Tongue (tissue), 2 donors: ENCODE measurements around the gene WWOX. TPM values are rescaled to one million over a fixed set of nuclear protein-coding genes. Genes with fewer than 3 reads are reported as not detected.

Experiments
- DNase-seq: peaks from one replicate; pipeline ENCODE4 v3.0.0-alpha.2; 2015
- total RNA-seq: library from RNA; depleted of rRNA; stranded (reverse); fragments of >200 nt; gene quantifications from one replicate; pipeline ENCODE4 v1.2.3, GENCODE V29; 2014

Gene WWOX
- total RNA-seq, 1 donor from 2014 or later: 60.5 TPM

- DNase-seq: no peak
These were observed 98.8 kb downstream of the WWOX start for GRCh38 chr16:78198288-78198687.

- no peak for DNase-seq
These were observed 100.0 kb downstream of the WWOX start for GRCh38 chr16:78199325-78200022.

DNA sequence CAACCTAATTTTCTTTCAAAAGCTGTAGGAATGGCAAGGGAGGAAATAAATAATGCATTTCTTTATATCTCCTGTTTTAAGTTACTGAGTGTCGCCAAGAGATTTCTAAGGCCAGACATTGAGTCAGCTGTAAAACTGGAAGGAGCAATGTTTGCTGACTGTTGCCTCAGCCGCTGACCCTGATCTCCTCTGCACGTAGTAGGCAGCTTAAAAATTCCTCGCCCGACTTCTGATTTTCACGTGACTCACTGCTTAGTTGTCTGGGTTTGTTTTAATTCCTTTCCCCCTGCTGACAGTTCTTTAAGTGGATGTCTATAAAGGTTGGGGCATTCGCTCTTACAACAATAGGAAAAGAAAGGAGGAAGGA, 100.6 kb downstream of the WWOX start:
- DNase-seq: no peak

DNA sequence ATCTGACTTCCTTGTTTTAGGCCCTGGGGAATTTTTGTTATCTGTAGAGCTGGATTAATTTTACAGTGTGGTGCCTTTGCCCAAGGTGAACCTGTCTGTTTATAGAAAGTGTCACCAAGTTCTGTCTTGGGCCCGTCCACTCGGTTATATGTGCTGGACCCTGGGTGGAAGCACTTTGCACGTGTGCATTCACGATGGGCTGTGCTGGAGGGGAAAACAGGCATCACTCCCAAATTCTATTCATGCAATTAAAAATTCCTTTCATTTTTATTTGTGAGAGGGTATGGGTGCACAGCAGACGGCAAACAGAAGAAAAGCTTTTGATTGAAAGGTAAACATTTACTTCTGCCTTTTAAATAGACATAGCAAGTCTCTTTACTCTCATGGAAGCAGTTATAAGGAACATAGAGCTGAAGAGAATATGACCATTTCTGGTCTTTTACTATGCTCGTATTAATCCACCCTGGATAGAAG, 101.2 kb downstream of the WWOX start:
- no peak for DNase-seq

GRCh38 chr16:78205506-78205905, 106.1 kb downstream of the WWOX start:
- no peak for DNase-seq

DNA sequence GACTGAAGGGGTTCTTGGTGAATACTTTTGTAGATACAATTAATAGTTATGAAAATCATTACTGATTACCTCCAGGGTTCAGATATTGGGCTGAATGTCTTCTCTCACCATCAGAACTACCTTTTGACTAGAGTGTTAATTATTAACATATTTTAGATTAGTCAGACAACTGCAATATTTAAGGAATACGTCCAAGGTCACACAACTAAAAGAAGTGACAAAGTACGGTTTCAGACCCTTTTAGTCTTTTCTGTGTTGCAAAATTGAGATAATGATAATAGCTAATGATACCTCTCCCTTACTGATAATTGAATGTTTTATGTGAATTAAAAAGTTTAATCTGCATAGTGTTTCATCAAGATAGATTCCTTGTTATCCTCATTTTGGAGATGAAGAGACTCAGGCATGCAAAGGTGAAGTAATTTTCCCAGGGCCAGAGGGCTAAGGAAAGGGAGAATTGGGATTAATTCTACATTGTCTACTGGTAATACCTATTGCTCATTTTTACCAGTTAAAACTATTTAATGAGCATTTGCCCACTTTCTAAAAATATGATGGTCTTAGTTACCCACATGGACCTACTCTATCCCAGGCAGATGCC, 107.3 kb downstream of the WWOX start:
- DNase-seq: no peak

DNA sequence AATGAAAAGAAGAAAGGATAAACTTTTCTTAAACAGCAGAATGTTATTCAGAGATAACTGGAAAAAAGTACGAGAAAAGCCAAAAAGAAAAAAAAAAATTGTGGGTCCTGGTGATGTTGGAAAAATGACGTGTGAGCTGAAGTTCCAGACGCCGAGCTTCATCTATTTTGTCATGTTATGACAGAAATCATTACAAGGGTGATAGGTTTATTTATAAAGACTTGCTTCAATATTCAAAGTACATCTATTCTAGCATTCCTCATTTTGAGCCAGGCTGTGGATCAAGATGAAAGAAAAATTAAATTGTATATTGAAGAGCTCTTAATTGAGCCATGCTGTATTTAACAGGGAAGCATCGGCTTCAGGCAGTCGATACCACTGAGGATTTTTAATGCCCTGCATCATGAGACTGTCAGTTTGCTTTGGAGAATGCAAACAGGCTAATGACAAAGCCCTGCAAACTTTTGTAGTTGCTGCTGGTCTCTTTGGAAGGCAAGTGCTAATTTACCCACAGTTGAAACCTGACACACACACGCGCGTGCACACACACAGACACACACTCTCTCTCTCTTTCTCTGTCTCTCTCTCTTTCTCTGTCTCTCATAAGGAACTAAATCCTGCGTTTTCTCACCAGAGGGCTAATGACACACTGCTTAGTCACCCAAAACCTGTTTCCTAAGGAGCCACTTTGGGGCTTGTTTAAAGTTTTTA, 110.7 kb downstream of the WWOX start:
- DNase-seq: peak; percentile 5

- DNase-seq: no peak
These were observed 111.7 kb downstream of the WWOX start for GRCh38 chr16:78211020-78211599.

- no peak for DNase-seq
These were observed 112.5 kb downstream of the WWOX start for GRCh38 chr16:78211946-78212345.

DNA sequence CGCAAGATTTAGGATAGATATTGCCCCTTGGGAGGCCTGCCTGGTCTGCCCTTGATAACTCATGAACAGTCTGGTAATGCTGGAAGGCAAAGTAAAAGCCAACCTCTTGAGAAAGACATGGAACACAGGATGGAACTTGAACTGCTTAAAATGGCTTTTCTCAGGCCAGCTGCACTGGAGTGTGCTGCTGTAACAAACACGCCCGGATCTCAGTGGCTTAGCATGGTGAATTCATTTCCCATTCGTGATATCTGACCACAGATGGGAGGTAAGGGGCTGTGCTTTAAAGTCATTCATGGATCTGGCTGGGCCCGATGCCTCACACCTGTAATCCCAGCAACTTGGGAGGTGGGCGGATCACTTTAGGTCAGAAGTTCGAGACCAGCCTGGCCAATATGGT, 113.2 kb downstream of the WWOX start:
- no peak for DNase-seq

DNA sequence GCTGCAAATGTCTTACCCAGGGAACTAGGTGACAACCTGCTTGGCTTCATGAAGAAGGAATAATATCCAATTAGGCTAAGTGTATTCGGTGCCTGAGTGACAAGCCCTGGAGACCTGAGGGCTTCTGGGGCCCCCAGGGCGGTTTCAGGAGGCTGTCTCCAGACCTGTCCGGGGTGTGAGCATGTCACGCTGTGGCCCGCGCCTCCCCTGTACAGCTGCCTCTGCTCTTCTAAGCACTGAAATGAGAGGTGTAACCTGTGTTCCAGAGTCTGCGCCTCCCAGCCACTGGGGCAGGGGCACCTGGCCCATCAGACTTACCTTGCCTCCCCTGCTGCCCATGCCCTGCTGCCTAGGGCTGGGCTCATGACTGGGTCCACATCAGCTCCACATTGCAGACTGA, 114.3 kb downstream of the WWOX start:
- DNase-seq: no peak

DNA sequence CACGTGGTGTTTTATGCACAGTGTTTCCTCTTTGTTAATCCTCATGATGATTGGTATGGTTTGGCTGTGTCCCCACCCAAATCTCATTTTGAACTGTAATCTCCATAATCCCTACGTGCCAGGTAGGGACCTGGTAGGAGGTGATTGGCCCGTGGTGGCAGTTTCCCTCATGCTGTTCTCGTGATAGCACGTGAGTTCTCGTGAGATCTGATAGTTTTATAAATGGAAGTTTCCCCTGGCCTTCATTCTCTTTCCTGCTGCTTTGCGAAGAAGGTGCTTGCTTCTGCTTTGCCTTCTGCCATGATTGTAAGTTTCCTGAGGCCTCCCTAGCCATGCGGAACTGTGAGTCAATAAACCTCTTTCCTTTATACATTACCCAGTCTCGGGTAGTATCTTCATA, 115.8 kb downstream of the WWOX start:
- no peak for DNase-seq

GRCh38 chr16:78216166-78216745, 116.8 kb downstream of the WWOX start:
- no peak for DNase-seq

DNA sequence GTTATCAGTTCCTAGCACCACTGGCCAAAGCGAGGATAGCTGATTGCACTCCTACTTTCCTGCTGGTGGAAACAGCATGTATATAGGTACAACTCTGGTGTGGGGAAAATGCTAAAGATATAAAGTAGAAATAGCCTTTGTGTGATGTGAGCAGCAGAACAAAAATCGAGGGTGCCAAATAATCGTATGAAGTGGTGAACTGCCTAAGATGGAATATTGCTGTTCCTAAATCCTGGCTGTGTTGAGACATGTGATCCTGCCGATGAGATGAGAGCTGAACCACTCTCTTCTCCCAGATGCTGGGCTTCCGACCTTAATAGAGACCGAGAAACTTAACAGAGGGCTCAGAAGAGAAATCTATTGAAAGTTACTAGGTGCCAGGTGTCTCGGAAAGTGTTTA, 117.8 kb downstream of the WWOX start:
- DNase-seq: no peak

DNA sequence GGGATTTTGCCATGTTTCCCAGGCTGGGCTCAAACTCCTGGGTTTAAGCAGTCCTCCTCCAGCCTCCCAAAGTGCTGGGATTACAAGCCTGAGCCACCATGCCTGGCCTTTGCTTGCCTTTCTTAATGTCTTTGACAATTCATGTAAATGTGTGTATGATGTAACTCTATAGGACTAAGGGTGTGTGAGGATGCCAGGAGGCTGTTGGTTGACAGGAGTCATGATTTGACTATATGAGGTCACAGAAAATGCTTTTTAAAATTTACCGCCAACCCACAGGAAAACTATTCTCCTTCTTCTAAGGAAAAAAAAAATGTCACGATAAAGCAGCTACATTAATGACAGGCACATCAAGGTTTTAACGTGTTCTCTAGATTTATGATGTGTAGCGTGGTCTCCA, 118.8 kb downstream of the WWOX start:
- DNase-seq: no peak

DNA sequence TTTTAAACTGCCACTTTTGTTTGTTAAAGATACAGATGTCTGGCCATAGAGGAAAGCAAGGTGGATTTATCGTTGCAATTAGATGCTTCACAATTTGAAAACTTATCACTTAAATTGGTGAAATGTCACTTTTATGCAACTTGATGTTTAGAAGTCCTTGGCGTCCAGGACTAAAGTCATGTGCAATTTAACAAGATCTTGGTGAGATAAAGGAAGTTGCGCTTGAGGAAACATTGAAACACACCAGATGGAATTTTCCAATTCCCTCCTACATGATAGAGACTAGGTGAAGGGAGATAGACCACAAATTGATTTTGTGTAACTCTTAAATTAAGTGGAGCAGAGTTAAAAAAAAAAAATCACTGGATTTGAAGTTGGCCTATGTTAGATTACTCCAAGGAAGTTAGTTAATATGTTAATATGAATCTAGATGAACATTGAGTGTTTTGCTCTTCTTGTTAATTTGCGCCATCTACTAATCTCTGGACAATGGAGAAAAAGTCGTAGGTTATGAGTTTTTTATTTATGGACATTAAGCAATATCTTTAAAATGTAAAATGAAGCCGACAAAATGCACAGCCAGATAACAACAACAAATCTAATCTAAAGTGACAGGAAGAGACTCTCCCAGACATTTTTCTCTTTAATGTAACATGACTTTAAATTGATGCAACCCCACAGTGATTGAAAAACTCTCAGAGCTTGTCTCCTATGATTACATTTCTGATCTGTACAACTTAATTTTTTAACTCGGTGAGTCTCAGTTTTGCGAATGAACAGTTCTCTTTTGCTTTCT, 119.6 kb downstream of the WWOX start:
- no peak for DNase-seq

DNA sequence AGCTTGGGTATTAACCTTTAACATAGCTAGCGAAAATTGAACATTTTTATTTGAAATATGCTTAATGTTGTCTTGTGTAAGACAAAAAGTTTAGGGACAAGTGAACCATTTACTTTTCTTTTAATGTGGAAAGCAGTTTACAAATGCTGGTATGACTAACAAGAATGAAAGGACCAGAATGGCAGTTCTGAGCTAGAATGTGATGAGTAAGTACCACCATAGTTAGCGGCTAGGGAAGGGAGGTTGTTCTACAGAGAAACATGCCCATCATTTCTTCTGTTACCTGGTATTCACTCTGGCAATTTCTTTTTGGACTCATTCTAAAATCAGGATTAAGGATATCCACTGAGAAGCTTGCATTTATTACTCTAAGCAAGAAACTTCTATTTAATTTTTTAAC, 121.1 kb downstream of the WWOX start:
- no peak for DNase-seq

DNA sequence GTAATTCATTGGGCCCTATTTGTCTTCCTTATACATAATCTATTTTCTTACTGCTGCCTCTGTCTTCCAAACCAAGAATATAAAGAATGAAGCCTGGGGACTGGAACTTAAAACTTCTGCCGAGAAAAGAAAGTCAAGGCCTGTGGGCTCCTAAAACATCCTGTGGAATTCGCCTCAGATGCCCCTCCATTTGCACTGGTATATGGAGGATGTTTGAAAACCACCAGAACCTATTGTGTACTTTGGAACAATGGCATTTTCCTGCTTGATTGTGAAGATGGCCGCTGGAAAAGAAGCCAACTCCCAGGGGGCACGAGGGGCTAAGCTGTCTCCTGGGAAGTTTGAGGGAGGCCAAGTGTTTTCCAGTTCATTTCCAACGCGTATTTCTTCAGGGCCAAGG, 122.4 kb downstream of the WWOX start:
- DNase-seq: no peak

- DNase-seq: no peak
These were observed 124.9 kb downstream of the WWOX start for GRCh38 chr16:78224342-78224741.

- no peak for DNase-seq
These were observed 126.5 kb downstream of the WWOX start for GRCh38 chr16:78225919-78226318.

GRCh38 chr16:78227855-78228254, 128.4 kb downstream of the WWOX start:
- peak; percentile 54 for DNase-seq

DNA sequence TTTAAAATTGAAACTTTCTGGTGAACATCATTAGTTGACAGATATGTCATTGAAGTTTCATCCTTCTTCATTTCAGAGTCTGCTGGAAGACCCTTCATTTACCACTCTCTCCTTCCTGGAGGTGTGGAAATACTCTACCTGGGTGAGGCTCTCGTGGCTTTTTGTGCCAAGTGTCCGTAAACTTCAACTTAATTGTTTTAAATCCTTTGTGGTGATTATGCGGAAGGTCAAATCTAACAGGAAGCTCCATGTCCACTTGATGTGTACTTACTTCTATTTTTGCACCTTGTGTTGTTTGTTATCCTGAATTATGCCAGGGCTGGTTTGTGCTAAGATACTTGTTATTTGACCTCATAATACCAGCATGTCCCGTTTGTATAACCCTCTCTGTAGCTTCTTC, 129.2 kb downstream of the WWOX start:
- no peak for DNase-seq
